ENCODE data around the gene STMN3.

- TF ChIP-seq CTCF (IDR thresholded peaks at IDR 0.05): no peak
- TF ChIP-seq POLR2A (IDR thresholded peaks at IDR 0.05): no peak
Observed at GRCh38 chr20:63622096-63622495, 31.1 kb downstream of the STMN3 start.

Data from uterus (tissue), 2 donors.